IMR-90 (cell line): Measurements from ENCODE around the gene TBC1D4. TPM values are rescaled to one million over a fixed set of nuclear protein-coding genes. Genes with fewer than 3 reads are reported as not detected.

Experiments
- ATAC-seq: fragments of 200-7000 bp; cut with Tn5 transposase; 2 replicates; pipeline ENCODE4 v1.9.1; 2020; ENCODE audit warnings: low read depth, mild to moderate bottlenecking, moderate library complexity
- BruUV-seq: library from RNA; stranded (reverse); fragments of 400-500 nt; replicated peaks from 2 replicates; lab custom pipeline; 2021; lab: Mats Ljungman, UMichigan
- CTCF ChIA-PET: fragments of 300-600 bp; formaldehyde crosslinking; extraction: SDS; loops from one replicate; lab custom pipeline; 2021; ENCODE audit warnings: antibody characterized with exemption; lab: Yijun Ruan, JAX
- POLR2A ChIA-PET: fragments of 300-600 bp; sonication (Branson Sonifier 250); formaldehyde crosslinking; loops from one replicate; lab custom pipeline; 2022; ENCODE audit warnings: antibody characterized with exemption; ENCODE audit not compliant: unreplicated experiment; lab: Charles Lee
- DNase-seq: peaks from one replicate; pipeline ENCODE4 v3.0.0; 2013
- H2AFZ ChIP-seq: replicated peaks from 2 replicates; pipeline ENCODE3; 2013; ENCODE audit warnings: low read length, mild to moderate bottlenecking; ENCODE audit not compliant: poor library complexity
- H2AK5ac ChIP-seq: 2 replicates; pipeline ENCODE4 v1.6.1; 2013; ENCODE audit warnings: low read depth, low read length, inconsistent platforms
- H2AK9ac ChIP-seq: replicated peaks from 2 replicates; pipeline ENCODE3; 2013; ENCODE audit warnings: mild to moderate bottlenecking, low read depth, low read length, moderate library complexity; ENCODE audit not compliant: poor library complexity
- H2BK120ac ChIP-seq: 2 replicates; pipeline ENCODE4 v1.6.1; 2013; ENCODE audit warnings: low read depth, low read length, inconsistent platforms
- H2BK15ac ChIP-seq: 3 replicates; pipeline ENCODE4 v1.6.1; 2013; ENCODE audit warnings: low read depth, low read length, inconsistent platforms
- H2BK20ac ChIP-seq: 2 replicates; pipeline ENCODE4 v1.6.1; 2013; ENCODE audit warnings: low read depth, mild to moderate bottlenecking, inconsistent platforms, low read length, moderate library complexity
- H2BK5ac ChIP-seq: 2 replicates; pipeline ENCODE4 v1.6.1; 2013; ENCODE audit warnings: mild to moderate bottlenecking, low read depth, low read length, inconsistent platforms; ENCODE audit not compliant: poor library complexity, severe bottlenecking
- H3K14ac ChIP-seq: replicated peaks from 2 replicates; pipeline ENCODE4 v1.6.1; 2013; ENCODE audit warnings: low read depth, low read length, inconsistent platforms
- H3K18ac ChIP-seq: 2 replicates; pipeline ENCODE4 v1.6.1; 2013; ENCODE audit warnings: low read depth, low read length, control low read depth
- H3K23ac ChIP-seq: 2 replicates; pipeline ENCODE4 v1.6.1; 2013; ENCODE audit warnings: low read depth, low read length, inconsistent platforms
- H3K27ac ChIP-seq: 2 replicates; pipeline ENCODE4 v1.5.1; 2013; ENCODE audit warnings: mild to moderate bottlenecking, control low read depth, low read length; ENCODE audit not compliant: insufficient read depth
- H3K27me3 ChIP-seq: 2 replicates; pipeline ENCODE4 v1.6.1; 2013; ENCODE audit warnings: low read length; ENCODE audit not compliant: control insufficient read depth, insufficient read depth
- H3K36me3 ChIP-seq: 2 replicates; pipeline ENCODE4 v1.6.1; 2013; ENCODE audit warnings: low read length, mixed read lengths; ENCODE audit not compliant: control insufficient read depth, insufficient read depth
- H3K4ac ChIP-seq: 2 replicates; pipeline ENCODE4 v1.6.1; 2013; ENCODE audit warnings: low read depth, low read length, inconsistent platforms
- H3K4me1 ChIP-seq: 2 replicates; pipeline ENCODE4 v1.6.1; 2013; ENCODE audit warnings: low read length, mixed read lengths; ENCODE audit not compliant: control insufficient read depth, insufficient read depth
- H3K4me2 ChIP-seq: 2 replicates; pipeline ENCODE4 v1.6.1; 2013; ENCODE audit warnings: low read depth, mild to moderate bottlenecking, control low read depth, low read length, moderate library complexity
- H3K4me3 ChIP-seq: 2 replicates; pipeline ENCODE4 v1.5.1; 2013; ENCODE audit warnings: low read depth, mild to moderate bottlenecking, control low read depth, low read length, moderate library complexity; ENCODE audit not compliant: insufficient read depth
- H3K56ac ChIP-seq: 2 replicates; pipeline ENCODE4 v1.6.1; 2013; ENCODE audit warnings: low read length, inconsistent platforms; ENCODE audit not compliant: insufficient read depth; ENCODE audit errors: extremely low read depth
- H3K79me1 ChIP-seq, 2 experiments: 2 replicates each; pipeline ENCODE4 v1.6.1; 2013; ENCODE audit warnings: low read length in 2 of 2, inconsistent platforms in 1 of 2, low read depth in 1 of 2
- H3K9ac ChIP-seq: 2 replicates; pipeline ENCODE4 v1.6.1; 2013; ENCODE audit warnings: low read depth, low read length, control low read depth
- H3K9me1 ChIP-seq: 2 replicates; pipeline ENCODE4 v1.6.1; 2013; ENCODE audit warnings: low read length, inconsistent platforms; ENCODE audit not compliant: insufficient read depth
- H3K9me3 ChIP-seq: 2 replicates; pipeline ENCODE4 v1.6.1; 2013; ENCODE audit warnings: low read length; ENCODE audit not compliant: control insufficient read depth, insufficient read depth
- H4K20me1 ChIP-seq: 2 replicates; pipeline ENCODE4 v1.6.1; 2013; ENCODE audit warnings: low read length, inconsistent platforms; ENCODE audit not compliant: insufficient read depth
- H4K5ac ChIP-seq: 2 replicates; pipeline ENCODE4 v1.6.1; 2013; ENCODE audit warnings: mild to moderate bottlenecking, low read depth, low read length, control low read depth
- H4K8ac ChIP-seq, 2 experiments: 2 replicates each; pipeline ENCODE4 v1.6.1; 2013; ENCODE audit warnings: low read depth in 2 of 2, low read length in 2 of 2, control low read depth in 1 of 2, inconsistent platforms in 1 of 2
- H4K91ac ChIP-seq: 2 replicates; pipeline ENCODE4 v1.6.1; 2013; ENCODE audit warnings: low read depth, low read length, inconsistent platforms; ENCODE audit not compliant: insufficient read depth
- CEBPB ChIP-seq: IDR thresholded peaks from 2 replicates; pipeline ENCODE4 v1.6.1; 2012; ENCODE audit warnings: low read depth, low read length, improper control_type of control experiment
- CTCF ChIP-seq: conservative IDR thresholded peaks from 2 replicates; pipeline ENCODE4 v1.5.1; 2012; ENCODE audit warnings: mild to moderate bottlenecking, low read depth, low read length, improper control_type of control experiment
- ELK1 ChIP-seq: fragments of 150-350 bp; IDR thresholded peaks from 2 replicates; pipeline ENCODE4 v1.6.1; 2016; ENCODE audit warnings: low read depth, mild to moderate bottlenecking, low read length, moderate library complexity, borderline replicate concordance
- NFE2L2 ChIP-seq: fragments of 150-350 bp; IDR thresholded peaks from 2 replicates; pipeline ENCODE4 v1.6.1; 2016; ENCODE audit warnings: low read depth, mild to moderate bottlenecking, low read length
- POLR2A ChIP-seq: IDR thresholded peaks from 2 replicates; pipeline ENCODE4 v1.6.1; 2012; ENCODE audit warnings: mild to moderate bottlenecking, low read depth, low read length
- RCOR1 ChIP-seq: IDR thresholded peaks from 2 replicates; pipeline ENCODE4 v1.6.1; 2012; ENCODE audit warnings: mild to moderate bottlenecking, low read length, improper control_type of control experiment; ENCODE audit not compliant: insufficient replicate concordance
- RFX5 ChIP-seq: IDR thresholded peaks from 2 replicates; pipeline ENCODE4 v1.8.0; 2012; ENCODE audit warnings: low read depth, mild to moderate bottlenecking, low read length, moderate library complexity
- WGBS, 2 experiments: methylation state at CpG; one replicate each; pipeline versions ENCODE4 v1.1.5 to v1.1.7; 2013; ENCODE audit warnings: missing lambda C conversion rate in 2 of 2; ENCODE audit not compliant: insufficient read length in 1 of 2; ENCODE audit errors: extremely low coverage in 2 of 2; 5-methylcytosine and 5-hydroxymethylcytosine counted together
- dilution Hi-C: fragments of 300-500 bp; cut with HindIII; formaldehyde crosslinking; loops from one replicate; pipeline ENCODE4 v1.14.3; 2018; ENCODE audit warnings: low sequenced_read_pairs; ENCODE audit not compliant: unreplicated experiment
- in situ Hi-C: fragments of 300-500 bp; cut with MboI; formaldehyde crosslinking; loops from 3 replicates; pipeline ENCODE4 v1.14.3; 2019; ENCODE audit warnings: low sequenced_read_pairs, inconsistent platforms, mixed read lengths
- intact Hi-C: fragments of 100-400 bp; cut with micrococcal nuclease; formaldehyde crosslinking; loops from 2 replicates; pipeline ENCODE4 v1.10.0; 2022
- polyA plus RNA-seq, 3 experiments: library from polyadenylated mRNA; depleted of rRNA; stranded (reverse); fragments of >200 nt; gene quantifications; 2 replicates each; pipeline ENCODE4 v1.2.3, GENCODE V29; 2012; ENCODE audit warnings: low replicate concordance in 1 of 3
- total RNA-seq: library from RNA; depleted of rRNA; stranded (reverse); fragments of >200 nt; gene quantifications from 2 replicates; pipeline ENCODE4 v1.2.3, GENCODE V29; 2012

TBC1D4 gene
- total and polyA plus RNA-seq, 2 of the 4 experiments (the other 2 are of a cell fraction), result 7.5 to 22.8 TPM

- DNase-seq (no peak), ATAC-seq (no peak)
- Histone ChIP-seq H2AK9ac (no peak overlapping the region), H4K91ac (no peak overlapping the region), H2AK5ac (no peak overlapping the region), H3K4me3 (no peak overlapping the region), H4K20me1 (no peaks in the 10 kb centered on the region; the same call in 1 of the 2 replicates), H3K4me2 (no peak overlapping the region), H3K79me1 (peaks cover 0 to 2% of the 10 kb centered on the region in 2 experiments; a peak in 1 of 4 replicates), H3K27me3 (no peaks in the 10 kb centered on the region), H2BK20ac (no peak overlapping the region), H4K5ac (no peak overlapping the region), H3K4ac (no peak overlapping the region), H3K4me1 (no peaks in the 10 kb centered on the region), H3K9ac (no peak overlapping the region), H3K14ac (no peak overlapping the region), H3K18ac (no peak overlapping the region), H3K27ac (no peak overlapping the region), H3K36me3 (no peaks in the 10 kb centered on the region), H3K9me3 (no peaks in the 10 kb centered on the region), H2BK15ac (no peak overlapping the region), H4K8ac (no peak overlapping the region), H2AFZ (no peak overlapping the region), H3K23ac (no peak overlapping the region), H3K56ac (no peak overlapping the region), H2BK5ac (no peak overlapping the region), H2BK120ac (no peak overlapping the region), H3K9me1 (no peaks in the 10 kb centered on the region)
- dilution Hi-C loops (no loop called here), in situ Hi-C loops (no loop called here), intact Hi-C loops (loop anchor here (10.0 kb wide), 1 partner anchor 65 kb away; no protein-coding TSS in a partner anchor)
- TF ChIP-seq NFE2L2 (no peak), POLR2A (no peak), CTCF (no peak), RCOR1 (no peak), CEBPB (no peak), RFX5 (no peak), ELK1 (no peak)
- WGBS, 2 experiments, result no CpG with 5 or more reads among the region's 2 CpGs
- ChIA-PET CTCF (no interaction called here), POLR2A (no interaction called here)
- BruUV-seq, result no TSS peak
Measured at GRCh38 chr13:75440100-75440499, 41.9 kb downstream of the TBC1D4 start.
